Dedifferentiated amniotic fluid mesenchymal stem cell (primary cell): Measurements from ENCODE around the gene RASGRP4.

Experiments used
- DNase-seq: peaks from one replicate; pipeline ENCODE4 v3.0.0-alpha.2; 2016; ENCODE audit errors: extremely low spot score

RASGRP4 gene

DNA sequence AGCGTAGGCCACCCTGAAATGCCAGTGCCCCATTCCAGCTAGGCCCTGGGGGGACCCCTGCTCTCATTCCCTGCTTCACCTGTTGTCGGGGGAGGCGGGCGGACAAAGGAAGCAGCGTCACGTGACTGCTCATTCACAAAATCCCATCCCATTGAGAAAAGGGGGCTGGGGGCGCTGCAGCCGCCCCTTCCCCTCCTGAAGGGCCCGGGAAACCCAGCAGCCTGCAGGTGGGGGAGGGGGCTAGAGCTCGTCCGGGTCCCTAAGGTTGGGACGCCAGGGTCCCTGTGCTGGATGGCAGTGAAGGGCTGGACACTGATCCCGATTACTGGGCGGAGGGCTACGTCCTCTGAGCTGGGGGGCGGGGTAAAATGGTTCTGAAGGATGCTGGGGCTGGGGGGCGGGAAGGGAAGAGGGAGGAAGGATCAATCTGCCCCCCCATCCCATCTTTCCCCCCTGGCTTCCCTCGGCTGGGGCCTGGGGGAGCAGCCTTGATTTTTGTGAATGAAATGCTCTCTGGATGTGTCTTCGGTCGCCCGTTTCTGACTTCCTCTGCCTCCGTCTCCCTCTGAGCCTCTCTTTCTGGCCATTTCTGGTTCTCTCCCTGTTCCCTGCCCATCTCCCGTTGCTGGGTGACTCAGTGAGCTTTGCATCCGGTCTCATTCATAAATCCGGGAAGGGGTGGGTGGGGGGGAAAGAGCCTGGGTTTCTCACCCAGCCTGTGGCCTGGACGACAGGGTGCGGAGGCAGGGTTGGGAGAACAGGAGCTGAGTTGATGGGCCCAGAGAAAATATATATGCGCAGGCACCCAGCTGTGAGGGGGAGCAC lies 36.7 kb downstream of the RASGRP4 start:
- DNase-seq, result peak; percentile 54

DNA sequence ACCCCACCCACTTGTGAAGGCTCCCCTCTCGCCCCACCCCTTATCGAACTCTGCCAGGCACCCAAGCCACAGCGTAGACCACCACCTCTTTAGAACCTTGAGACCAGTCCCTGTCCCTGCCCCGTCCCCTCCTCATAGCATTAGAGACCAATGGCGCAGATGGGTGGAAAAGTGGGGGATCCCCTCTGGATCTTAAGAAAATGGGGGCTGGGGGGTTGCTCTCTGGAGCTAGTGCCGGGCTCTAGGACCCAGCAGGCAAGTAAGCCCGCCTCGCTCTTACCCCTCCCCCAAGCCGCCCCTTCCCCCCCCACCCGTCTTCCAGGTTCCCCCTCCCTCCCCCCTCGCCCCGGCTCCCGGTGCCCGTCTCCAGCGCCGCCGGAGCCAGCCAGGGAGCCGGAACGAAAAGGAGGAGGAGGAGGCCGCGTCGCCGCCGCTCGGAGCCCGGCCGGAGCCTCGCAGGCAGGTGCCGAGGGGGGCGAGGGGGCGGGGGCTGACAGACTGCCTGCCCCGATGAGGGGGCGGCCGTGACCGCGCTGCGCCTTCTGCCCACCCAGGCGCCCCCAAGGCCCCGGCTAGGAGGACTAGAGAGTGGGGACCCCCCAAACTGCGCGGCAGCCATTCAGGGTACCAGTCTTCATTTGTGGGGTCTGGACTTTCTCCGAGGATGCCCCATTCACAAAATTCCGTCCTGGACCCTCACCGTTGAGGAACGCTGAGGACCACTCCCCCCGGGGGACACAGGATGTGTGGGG lies 37.5 kb downstream of the RASGRP4 start, which contains the start of gene SPRED3:
TSS of gene SPRED3 (plus strand) at position 349 of the 752 bp plus-strand sequence. CDS start 1,606 bp downstream, outside the sequence.
- peak; percentile 18 for DNase-seq

DNA sequence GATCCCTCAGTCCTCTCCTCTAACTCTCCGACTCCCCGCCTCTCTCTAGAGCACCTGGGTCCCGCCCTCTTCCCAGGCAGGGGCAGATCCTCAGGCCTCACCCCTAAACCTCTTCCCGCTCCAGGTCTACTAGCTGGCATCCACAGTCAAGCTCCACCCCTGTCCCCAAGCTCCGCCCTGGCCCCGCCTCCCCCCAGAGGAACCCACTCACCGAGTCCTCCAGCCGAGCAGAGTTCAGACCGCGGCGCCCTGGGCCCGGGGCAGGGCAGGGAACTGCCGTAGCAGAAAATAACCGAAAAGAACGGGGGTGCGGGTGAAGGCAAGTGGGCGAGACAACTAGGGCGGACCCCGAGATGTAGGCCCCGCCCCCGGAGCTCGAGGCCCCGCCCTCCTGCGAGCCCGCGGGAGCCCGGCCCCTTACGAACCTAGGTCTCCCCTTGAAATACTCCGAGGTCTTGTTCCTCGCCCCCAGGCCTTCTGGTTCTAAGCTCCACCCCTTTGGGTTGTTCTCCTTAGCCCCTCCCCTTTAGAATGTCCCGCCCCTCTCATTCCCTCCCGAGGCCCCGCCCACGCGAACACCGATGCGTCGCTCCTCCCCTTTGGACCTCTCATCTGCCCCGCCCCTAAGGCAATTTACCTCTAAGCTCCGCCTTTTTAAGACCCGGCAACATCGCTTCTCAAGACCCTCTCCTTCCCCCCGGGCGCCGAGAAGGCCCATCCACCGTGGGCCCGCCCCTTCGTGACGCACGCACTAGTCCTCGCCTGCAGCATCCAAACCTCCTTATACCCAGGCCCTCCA lies 38.3 kb downstream of the RASGRP4 start, which contains the start of gene GGN:
TSS of gene GGN (minus strand) at position 485 of the 799 bp plus-strand sequence. CDS start 773 bp downstream, outside the sequence.
- peak; percentile 74 for DNase-seq

DNA sequence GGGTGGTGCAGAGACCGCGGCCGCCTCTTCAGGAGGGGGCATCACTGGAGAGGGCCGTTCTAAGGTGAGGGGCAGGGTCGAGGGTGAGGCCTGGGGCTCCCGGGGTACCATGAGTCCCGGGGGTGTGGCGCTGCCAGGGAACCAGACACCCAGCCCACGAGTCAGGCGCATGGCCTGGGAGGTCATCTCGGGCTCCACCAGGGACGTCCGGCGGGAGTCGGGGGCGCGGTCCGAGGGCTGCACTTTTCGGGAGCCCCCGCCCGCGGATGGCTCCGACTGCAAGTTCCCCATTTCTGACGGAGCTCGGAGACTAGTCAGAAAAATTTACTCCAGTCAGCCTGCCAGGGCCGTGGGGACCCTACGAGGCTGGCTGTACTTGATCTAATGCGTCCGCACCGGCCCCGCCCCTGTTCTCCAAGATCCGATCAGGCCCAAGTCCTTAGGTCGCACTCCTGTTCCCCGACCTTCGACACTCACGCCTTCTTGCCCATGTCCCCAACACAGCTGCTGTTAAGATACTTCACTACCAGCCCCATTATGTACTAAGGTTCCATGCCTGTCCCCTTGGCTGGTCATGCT lies 39.0 kb downstream of the RASGRP4 start:
- DNase-seq, result no peak

DNA sequence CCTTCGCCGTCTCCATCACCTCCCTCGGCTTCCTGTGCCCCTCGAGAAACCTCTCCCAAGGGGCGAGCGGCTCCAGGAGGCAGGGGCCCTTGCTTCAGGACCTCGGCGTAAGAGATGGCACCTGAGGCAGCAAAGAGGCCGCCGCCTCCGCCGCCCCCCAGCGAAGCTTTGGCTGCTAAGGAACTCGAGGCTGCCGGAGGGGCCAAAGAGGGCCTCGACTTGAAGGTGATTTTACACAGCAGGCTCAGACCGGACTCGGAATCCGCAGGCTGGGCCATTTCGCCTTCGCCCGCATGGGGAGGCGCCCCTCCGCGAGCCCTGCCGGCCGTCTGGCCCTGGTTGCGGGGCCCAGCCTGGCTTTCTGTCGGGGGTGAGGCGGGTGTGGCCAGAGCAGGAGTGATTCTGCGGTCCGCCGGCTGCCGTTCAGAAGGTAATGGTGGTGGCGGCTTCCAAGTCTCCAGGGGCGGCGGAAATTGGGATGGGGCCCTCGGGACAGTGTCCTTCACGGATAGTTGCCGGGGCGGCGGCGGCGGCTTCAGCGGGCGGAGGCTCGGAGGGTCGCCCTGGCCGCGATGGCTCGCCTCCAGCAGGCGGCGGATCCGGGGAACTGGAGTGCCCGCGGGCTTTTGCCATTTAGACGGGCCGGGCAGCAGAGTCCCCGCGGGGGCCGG lies 39.6 kb downstream of the RASGRP4 start:
- DNase-seq, result no peak

DNA sequence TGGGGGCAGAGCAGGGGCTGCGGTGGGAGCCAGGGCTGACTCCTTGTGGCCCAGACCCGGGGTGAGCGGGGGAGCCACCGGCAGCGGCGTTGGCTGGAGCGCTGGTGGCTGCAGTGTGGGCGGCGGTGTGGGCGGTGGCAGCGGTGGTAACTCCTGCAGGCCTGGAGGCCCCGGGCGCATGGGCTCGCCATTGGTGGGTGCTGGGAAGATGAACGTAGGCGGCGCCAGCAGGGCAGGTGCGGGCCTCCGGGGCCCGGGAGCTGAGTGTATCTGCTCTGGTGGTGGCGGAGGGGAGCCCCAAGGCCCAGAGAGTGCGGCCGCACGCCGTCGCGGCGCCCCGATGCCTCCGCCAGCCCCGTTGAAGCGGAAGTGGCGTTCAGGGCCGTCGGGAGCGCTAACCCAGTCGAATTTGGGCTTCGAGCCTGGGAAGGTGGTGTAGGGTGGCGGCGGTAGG lies 40.2 kb downstream of the RASGRP4 start:
- no peak for DNase-seq

DNA sequence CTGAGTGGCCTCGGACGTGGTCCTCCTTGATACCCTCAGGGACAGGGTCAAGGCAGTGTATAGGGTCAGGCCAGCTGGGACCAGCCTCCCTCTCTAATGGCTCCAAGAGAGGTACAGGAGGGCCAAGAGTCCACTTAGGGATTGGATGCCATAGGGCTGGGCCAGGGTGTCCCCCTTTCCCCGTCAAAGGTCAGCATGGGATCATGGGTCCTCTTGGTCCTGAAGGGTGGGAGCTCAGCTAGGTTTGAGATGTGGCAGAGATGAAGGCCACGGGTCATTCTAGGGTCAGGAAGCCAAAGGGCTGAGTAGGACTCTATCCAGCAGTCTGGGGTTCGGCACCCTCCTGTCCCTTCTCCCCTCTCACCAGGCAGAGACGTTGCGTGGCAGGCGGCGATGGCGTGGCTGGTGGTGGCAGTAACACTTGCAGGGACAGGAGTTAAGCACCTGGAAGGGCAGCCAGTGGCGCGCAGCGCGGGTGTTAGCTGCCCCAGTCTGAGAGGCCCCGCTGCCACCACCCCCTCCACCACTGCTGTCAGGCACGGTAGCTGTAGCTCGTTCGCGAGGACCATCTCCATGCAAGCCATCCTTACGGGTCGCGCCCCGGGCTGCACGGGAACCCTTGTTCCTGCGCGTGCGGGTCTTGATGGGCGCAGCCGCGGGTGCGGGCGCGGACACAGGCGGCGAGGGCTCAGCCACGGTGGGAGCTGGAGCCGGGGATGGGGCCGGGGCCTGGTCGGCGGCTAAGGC lies 40.8 kb downstream of the RASGRP4 start:
- no peak for DNase-seq

DNA sequence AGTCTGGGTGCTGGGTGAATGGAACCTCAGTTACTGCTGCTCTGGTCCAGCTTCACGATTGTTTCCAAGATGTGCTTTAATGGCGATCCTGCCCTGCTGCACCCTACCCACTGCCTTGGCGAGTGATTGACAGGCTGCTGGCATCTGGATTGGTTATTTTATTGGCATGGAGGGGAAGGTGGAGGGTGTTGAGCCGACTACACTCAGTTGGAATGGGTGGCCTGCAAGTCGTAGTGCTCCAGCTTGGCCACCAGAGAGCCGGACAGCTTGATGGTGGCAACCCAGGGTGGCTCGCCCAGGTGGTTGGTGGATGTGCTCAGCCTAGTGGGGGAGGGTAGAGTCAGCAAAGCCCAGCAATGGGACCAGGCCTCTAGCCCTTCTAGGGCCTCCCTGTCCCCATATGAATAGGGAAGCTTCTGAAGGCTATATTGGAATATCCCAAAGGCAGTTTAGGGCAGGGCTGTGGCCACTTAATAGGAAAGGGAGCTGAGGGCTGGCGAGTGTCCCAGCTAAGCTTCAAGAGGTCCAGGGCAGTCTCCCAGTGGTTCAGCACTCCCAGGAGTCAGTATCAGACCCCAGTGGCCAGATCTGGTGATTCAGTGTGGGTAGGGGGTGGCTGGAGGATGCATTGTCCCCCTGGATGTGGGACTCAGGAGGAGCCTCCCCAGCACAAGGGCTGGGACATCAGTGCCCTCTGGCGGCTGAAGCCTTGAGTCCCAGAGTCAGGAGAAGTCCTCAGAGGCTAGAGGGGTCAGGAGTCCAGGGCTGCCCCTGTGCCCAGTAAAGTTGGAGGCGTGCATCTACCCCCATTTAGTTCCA lies 41.6 kb downstream of the RASGRP4 start:
- no peak for DNase-seq

DNA sequence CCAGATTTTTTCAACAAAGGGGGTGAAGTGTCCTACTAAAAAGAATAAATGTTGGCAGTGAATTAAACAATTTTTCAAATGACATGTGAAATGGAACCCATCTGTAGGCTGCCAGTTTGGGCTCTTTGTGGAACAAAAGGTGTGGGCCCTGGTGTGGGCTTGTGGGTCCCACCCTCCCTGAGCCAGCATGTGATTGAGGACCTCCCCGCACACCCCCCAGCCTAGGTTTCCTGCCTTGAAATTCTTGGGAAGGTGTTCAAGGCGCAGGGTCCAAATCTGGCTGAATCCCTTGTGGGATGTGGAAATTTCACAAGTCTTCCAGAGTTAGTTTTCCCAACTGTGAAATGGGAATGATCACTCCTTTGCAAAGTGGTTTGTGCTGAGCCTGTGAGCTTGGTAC lies 42.3 kb downstream of the RASGRP4 start:
- no peak for DNase-seq

DNA sequence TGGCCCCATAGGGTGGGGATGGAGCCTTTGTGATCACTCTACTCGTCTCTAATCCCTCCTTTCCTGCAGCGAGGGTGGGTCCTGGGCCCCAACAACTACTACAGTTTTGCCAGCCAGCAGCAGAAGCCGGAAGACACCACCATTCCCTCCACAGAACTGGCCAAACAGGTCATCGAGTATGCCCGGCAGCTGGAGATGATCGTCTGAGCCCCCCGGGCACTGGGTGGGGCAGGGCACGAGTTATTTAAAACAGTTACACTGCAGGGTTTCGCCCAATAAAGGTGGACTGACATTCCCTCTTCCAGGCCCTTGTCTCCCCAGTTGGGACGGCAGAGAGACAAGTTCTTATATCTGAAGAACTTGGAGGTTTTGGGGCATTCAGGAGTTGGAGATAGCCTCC lies 42.8 kb downstream of the RASGRP4 start:
- DNase-seq, result no peak

DNA sequence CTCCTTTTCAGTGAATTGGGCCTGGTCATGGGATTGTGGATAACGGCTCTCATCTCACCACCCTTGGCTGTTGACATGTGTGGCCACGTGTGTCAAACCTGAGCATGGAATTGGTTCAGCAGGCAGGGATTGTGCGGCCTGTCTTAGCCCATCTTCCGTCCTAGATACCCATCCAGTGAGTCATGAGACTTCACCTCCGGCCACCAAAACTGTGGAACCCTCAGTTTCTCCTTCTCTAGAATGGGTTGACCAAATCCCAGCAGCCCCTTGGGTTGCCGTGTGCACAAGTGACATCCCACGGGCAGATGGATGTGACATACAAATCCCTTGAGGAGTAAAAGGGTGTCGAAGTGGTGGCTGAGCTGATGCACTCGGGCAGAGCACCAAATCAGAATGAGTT lies 44.9 kb downstream of the RASGRP4 start:
- no peak for DNase-seq

DNA sequence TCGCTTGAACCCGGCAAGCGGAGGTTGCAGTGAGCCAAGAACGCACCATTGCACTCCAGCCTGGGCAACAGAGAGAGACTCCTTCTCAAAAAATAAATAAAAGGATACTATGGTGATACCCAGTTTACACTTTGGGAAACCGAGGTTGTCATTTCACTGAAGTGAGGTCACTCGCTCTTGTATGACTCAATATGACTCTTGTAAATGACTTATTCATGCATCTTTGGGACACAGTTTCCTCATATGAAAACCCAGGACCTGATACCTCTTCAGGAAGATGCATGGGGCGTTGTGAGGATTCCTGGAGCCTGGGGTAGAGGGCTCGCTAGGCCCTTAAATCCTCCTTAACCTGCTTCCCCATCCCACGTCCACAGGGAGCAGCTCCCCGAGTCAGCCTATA lies 47.2 kb downstream of the RASGRP4 start:
- no peak for DNase-seq

DNA sequence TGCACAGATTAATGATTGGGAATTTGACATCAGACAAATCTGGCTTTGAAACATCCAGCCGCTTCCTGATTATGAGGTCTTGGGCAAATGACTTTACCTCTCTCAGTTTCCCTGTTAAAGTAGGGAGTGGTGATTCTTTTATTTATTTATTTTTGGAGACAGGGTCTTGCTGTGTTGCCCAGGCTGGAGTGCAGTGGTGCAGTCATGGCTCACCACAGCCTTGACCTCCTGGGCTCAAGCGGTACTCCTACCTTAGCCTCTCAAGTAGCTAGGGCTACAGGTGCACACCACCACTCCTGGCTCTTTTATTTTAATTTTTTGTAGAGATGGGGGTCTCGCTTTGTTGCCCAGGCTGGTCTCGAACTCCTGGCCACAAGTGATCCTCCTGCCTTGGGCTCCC lies 49.0 kb downstream of the RASGRP4 start:
- no peak for DNase-seq

DNA sequence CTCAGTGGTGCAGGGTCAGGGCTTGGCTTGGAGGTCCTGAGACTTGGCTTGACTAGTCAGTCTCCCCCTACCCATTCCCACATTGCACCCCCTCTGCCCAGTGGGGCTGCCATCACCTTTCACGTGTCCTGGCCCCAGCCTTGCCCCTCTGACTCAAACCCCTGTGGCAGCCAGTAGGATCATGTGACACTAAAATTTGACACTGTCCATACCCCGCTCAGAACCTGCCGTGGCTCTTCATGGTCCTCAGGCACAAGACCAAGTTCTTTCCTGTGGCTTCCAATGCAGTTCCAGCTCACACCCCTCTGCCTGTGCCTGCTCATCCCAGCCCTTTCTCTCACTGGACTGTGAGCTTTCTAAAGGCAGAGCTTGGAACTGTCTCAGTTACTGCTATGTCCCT lies 49.4 kb downstream of the RASGRP4 start:
- no peak for DNase-seq

DNA sequence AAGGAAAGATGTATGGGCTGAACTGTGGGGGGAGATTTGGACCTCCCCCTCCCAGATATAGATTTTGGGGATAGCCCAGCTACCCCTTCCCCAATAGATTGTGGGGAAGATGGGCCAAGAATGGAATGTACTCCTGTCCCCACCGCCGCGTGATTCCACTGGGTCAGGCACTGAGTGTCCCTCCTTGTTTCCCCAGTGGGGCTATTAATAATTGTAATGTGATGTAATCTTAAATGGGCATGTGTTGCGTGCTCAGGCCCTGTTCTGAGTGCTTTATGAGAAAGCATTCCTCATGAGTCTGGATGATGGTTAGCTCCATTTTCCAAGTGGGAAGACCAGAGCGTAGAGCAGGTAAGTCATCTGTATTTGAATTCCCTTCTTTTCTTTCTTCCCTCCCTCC lies 50.3 kb downstream of the RASGRP4 start:
- DNase-seq, result no peak

DNA sequence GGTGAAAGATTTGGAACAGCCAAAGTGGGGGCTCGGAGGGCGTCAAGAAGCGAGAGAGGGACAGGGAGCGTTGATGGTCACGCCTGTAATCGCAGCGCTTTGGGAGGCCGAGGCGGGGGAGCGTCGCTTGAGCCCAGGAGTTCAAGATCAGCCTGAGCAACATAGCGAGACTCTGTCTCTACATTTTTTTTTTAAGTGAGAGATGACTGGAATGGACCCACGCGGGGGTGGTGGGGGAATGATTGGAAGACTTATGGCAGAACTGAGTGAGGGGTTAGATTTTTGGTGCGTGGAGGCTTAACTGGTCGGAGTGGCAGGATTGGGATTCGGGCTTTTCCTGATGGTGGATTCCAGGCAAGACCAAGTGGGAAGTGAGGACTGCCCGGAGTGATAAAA lies 50.9 kb downstream of the RASGRP4 start:
- DNase-seq, result peak; percentile 16

DNA sequence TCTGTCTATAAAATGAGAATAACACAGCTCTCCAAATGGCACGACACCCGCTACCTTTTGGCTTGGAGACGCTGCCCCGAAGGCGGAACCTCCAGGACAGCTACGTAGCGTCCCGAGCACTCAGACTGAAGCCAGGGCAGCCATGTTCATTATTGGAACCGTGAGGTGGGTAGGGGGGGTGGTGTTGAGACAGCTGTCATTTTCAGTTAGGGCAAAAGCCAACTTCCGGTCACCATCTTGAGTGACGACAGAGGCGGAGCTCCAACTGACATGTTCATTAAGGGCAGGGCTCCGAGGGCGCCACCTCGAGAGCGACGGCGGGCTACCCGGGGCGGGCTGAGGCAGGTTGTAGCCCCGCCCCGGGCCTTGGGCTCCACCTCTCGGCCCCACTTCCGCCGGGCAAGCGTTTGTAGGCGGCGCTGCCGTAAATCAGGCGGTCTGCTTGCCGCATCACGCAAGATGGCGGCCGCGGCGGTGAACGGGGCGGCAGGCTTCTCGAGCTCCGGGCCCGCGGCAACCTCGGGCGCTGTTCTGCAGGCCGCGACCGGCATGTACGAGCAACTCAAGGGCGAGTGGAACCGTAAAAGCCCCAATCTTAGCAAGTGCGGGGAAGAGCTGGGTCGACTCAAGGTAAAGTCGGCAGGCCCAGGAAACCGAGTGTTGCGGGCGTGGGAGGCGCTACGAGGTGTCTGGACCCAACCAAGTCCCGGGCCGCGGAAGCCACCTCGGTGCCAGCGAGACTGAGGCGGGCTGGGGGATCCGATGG lies 51.5 kb downstream of the RASGRP4 start, which contains the start of gene PSMD8:
TSS of gene PSMD8 (plus strand) at position 240 of the 766 bp plus-strand sequence. CDS start at position 271, 31 bp downstream.
- DNase-seq, result peak; percentile 98

DNA sequence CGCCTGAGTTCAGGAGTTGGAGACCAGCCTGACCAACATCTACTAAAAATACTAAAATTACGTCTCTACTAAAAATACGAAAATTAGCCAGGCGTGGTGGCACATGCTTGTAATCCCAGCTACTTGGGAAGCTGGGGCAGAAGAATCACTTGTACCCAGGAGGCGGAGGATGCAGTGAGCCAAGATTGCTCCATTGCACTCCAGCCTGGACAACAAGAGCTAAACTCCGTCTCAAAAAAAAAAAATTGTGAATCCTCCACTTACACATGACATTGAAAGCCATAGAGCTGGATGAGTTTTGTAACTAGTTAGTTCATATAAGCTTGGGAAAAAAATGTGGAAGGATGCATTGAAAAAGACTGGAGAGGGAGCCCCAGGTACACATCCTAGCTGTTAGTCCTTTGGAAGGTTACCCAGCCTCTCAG lies 52.1 kb downstream of the RASGRP4 start:
- no peak for DNase-seq
